Amygdala (tissue), 56 donors: ENCODE results near the gene ART1.
"Not testable (repeated sequence)": the region's sequence is repeated elsewhere in the genome, so short reads cannot be mapped to it uniquely, and the experiment has no call there.

ENCODE experiments used
- DNase-seq, 56 donors: peaks; one replicate each; lab custom pipeline; 2025; lab: John Stamatoyannopoulos, UW

The ART1 gene

GRCh38 chr11:3631331-3631730 lies 13.6 kb upstream of the ART1 start:
- DNase-seq: no peak

DNA sequence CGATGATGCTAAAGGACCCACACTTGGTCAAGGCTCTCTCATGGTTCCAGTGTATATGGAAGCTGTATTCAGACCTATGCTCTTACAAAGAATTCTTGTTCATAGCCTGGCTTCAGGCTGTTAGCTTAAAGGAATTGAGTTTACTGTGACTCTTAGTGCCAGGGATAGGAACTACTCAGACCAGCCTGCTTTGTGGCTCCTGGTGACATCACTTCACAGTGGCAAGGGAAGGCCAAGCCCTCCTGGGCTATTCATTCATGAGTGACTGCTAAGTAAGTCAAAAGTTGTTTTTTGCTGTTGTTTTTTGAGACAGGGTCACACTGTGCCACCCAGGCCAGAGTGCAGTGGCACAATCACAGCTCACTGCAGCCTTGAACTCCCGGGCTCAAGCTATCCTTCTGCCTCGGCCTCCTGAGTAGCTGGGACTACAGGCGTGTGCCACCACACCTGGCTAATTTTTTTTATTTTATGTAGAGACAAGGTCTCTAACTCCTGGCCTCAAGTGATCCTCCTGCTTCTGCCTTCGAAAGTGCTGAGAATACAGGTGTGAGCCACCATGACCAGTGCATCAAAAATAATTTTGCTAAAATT lies 12.8 kb upstream of the ART1 start:
- DNase-seq: no peak

DNA sequence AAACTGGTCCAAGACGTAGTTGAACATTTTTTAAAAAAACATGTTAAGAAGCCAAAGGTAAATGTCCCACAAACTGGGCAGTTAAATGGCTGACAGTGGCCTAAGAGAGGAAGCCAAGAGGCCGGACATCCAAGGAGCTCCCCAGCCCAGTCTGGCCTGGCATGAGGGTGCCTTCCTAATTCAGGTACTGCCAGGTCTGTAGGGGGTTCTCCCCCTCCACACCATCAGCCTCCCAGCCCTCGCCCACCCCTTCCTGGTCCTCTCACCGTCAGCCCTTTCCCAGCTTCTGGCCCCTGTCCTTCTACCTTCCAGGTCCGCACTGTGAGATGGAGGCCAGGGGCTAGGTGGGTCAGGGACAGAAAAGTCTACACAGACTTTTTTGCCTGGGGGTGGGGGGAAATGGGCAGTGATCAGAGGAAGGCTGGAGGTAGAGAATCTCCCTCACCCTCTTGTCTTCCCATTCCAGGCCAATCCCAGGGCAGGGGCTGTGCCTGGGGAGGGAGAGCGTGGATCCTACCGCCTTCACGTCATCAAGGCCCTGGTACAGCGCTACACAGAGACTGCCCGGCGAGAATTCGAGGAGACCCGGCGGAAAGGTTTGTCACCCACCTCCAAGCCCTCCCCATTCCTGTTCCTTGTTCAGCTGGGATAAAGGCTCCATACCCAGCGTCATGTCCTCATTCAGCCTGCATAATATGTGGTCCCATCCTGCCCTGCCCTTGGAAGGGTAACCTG lies 9.1 kb upstream of the ART1 start:
- DNase-seq: no peak

DNA sequence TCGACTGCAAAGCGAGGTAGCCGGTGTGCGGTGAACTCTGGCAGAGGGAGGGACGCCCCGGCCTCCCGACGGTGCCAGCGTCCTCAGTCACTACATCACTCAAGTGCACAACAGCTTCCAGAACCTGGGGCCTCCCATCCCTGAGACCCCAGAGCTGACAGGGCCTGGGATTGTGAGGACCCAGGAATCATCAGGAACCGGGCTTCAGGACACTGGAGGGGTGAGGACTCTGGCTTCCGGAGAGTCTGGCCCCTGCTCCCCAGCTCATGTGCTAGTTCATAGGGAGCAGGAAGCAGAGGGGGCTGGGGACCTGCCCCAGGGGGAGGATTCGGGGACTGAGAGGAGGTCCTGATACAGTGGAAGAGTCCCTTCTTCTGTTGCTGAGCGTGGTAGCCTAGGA lies 7.7 kb upstream of the ART1 start:
- DNase-seq: no peak

- DNase-seq: no peak
Observed at GRCh38 chr11:3638513-3638912, 6.4 kb upstream of the ART1 start.

DNA sequence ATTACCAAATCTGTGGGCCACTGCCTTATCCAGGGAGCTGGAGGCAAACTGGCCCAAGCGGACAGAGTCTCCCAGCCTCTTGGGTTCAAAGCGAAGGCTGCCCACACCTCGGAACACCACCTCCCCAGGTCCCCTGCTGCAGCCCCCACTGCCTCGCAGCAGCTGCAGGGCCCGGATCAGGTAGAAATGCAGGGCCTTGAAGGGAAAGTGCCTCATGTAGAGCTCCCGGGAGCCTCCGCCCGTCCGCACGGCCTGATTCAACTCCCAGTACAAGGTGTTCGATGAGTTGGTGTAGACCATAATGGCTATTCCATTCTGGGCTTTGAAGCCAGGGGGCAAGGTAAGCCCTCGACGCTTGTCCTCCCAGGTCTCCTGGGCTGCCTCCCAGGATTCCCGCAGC lies 5.1 kb upstream of the ART1 start:
- DNase-seq: no peak

- DNase-seq: no peak
Observed at GRCh38 chr11:3641191-3641590, 3.7 kb upstream of the ART1 start.

- DNase-seq: peak in 1 of 56 donors; percentile 35
Observed at GRCh38 chr11:3641701-3642070, 3.2 kb upstream of the ART1 start, which contains the start of gene ART5. ART5 (minus strand) TSS chr11:3641992; CDS start chr11:3641862, 130 bp downstream.

DNA sequence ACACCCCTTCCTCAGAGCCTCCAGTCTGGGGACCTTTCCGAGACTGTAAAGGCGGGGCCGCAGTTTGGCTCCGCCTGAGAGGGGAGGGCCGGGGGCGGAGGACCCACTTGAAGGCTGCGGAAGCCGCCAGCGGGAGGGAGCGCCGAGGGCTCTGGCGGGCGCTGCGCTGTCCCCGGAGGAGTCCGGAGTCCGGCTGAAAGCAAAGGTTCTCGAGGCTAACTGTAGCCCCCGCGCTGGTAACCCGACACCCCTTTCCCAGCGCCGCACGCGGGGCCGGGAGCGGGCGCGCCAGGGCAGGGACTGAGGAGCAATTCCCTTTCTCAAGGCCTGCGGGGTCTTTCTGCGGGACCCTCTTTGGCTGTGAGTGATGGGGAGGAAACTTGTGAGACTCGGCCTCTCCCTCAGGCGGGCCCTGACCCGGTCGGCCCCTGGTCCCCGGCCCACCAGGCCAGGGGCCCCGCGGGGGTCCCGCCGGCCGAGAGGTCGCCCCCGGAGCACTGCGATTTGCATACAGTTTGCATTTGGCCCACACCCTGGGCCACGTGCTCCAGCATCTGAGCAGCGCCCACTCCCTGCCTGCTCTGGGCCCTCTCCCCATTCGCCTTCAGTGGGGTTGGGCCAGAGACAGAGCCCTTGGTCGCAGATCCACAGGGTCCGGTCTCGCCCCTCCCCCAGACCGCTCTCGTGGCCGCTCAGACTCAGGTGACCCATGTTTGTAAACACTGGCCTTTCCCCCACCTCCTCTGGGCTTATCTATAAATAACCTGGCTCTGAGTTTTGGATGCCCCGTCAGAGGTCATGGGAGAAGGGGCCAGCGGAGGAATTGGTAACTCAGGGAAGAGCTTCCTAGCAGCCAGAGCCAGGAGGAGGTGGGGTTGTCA lies 2.6 kb upstream of the ART1 start:
- DNase-seq: peak in 12 of 56 donors; percentile 1 to 35 (median 14)

GRCh38 chr11:3643102-3643546 lies 1.8 kb upstream of the ART1 start:
- DNase-seq: not testable (repeated sequence)

DNA sequence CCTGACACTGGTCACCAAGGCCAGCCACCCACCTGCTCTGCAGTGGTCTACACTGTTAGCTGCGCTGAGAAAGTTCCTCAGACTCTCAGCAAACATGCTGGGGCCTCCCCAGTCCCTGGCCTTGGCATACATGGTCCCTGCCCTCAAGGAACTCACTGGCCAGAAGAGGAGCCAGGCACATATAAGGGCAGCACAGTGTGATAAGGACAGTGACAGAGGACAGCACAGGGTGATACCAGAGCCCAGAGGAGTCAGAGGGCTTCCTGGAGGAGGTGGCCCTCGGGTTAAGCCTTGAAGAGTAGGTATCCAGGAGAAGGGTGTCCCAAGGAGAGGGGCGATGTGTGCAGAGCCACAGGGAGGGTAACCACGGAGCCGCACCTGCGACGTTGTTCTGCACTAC lies 624 bp downstream of the ART1 start:
- no peak for DNase-seq

GRCh38 chr11:3648843-3649242 lies 3.9 kb downstream of the ART1 start:
- DNase-seq: not testable (repeated sequence)

- DNase-seq: not testable (repeated sequence)
Observed at GRCh38 chr11:3649374-3649773, 4.4 kb downstream of the ART1 start.

DNA sequence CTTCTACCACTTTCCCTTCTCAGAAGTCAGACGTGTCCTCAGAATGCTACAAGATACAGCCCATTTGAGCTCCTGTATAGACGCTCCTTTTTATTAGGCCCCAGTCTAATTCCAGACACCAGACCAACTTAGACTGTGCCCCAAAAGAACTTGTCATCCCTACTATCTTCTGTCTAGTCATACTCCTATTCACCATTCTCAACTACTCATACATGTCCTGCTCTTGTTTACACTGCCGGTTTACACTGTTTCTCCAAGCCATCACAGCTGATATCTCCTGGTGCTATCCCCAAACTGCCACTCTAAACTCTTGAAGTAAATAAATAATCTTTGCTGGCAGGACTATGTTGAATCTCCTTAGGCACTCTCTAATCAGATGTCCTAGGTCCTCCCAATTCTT lies 7.6 kb downstream of the ART1 start:
- not testable (repeated sequence) for DNase-seq

- no peak for DNase-seq
Observed at GRCh38 chr11:3655547-3655946, 10.6 kb downstream of the ART1 start.

- not testable (repeated sequence) for DNase-seq
Observed at GRCh38 chr11:3657331-3657730, 12.4 kb downstream of the ART1 start.

GRCh38 chr11:3658252-3658651 lies 13.3 kb downstream of the ART1 start:
- DNase-seq: no peak

DNA sequence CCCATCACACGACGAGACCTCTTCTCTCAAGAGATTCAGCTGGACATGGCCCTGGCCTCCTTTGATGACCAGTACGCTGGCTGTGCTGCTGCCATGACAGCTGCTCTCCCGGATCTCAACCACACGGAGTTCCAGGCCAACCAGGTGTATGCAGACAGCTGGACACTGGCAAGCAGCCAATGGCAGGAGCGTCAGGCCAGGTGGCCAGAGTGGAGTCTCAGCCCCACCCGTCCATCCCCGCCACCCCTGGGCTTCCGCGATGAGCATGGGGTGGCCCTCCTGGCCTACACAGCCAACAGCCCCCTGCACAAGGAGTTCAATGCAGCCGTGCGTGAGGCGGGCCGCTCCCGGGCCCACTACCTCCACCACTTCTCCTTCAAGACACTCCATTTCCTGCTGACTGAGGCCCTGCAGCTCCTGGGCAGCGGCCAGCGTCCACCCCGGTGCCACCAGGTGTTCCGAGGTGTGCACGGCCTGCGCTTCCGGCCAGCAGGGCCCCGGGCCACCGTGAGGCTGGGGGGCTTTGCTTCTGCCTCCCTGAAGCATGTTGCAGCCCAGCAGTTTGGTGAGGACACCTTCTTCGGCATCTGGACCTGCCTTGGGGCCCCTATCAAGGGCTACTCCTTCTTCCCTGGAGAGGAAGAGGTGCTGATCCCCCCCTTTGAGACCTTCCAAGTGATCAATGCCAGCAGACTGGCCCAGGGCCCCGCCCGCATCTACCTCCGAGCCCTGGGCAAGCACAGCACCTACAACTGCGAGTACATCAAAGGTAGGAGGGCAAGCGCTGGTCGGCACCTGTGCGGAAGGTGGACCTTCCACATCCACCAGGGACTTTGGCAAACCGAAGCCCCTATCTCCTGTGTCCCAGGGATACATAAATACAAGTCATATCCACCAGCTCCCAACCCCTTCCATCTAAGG lies 14.9 kb downstream of the ART1 start:
- DNase-seq: no peak

DNA sequence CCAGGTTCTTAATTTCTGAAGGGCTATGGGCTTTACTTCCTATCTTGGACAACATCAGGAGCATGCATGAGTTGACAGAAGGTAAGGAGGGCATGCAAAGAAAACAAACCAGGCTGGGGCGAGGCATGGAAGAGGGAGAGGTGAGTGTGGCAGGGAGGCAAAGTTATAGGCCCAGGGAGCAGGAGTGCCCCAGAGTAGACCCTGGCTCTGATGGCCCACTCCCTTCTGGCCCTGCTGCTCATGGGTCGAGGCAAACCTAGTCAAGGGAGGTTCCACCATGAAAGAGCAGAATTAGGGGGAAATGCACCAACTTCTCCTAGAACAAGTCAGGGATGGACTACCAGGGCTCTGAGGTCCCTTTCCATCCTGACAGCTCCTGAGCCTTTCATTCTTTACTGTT lies 16.0 kb downstream of the ART1 start:
- DNase-seq: no peak

DNA sequence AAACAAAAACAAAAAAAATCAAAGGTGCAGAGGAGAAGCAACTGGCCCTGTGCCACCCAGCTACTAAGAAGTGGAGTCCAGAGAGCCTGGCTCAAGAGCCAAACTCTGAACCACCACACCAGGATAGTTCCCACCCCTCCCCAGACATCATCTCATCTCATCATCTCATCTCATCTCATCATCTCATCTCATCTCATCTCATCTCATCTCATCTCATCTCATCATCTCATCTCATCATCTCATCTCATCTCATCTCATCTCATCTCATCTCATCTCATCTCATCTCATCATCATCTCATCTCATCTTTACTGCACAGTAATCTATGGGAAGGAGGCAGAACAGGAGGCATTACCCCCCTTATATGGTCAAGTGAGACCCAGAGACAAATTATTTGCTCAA lies 17.9 kb downstream of the ART1 start:
- no peak for DNase-seq
